Stomach (tissue), 4 donors: Measurements from ENCODE around the gene TMEM229A.

Experiments used
- EP300 ChIP-seq: sonication (generic); formaldehyde crosslinking; IDR thresholded peaks from one replicate; pipeline ENCODE4 v1.6.1; 2017; ENCODE audit warnings: antibody characterized with exemption
- POLR2A ChIP-seq, 4 donors: fragments of 450-650 bp; IDR thresholded peaks; one replicate each; pipeline ENCODE4 v1.6.1; 2016; ENCODE audit warnings: antibody characterized with exemption in 4 of 4, control low read depth in 2 of 4, mild to moderate bottlenecking in 1 of 4, moderate library complexity in 1 of 4
- POLR2AphosphoS5 ChIP-seq, 3 donors: sonication (generic); formaldehyde crosslinking; IDR thresholded peaks; one replicate each; pipeline ENCODE4 v1.6.1; 2016; ENCODE audit warnings: antibody characterized with exemption in 3 of 3
- TF ChIP-seq, protein P1 (sequence below), 7 experiments: fragments of 450-650 bp in 4 of 7; fragments of 200-600 bp in 3 of 7; sonication (generic) in 3 of 7; IDR thresholded peaks; one replicate each; pipeline ENCODE4 v1.5.1; 2016 to 2019; ENCODE audit warnings: antibody characterized with exemption in 7 of 7, control low read depth in 2 of 7, mild to moderate bottlenecking in 1 of 7

DNA sequence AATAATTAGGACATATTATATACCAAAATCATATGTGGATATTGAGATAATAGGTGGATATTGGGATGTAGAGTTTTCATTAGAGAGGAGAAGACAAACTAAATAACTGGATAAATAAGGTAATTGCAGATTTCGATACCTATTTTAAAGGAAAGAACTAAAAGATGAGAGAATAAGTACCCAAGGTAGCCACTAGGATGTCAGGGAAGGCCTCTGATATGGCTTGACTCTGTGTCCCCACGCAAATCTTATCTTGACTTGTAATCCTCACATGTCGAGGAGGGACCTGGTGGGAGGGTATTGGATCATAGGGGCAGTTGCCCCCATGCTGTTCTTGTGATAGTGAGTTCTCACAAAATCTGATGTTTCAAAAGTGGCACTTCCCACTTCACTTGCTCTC, 44.7 kb upstream of the TMEM229A start:
- no peak for TF ChIP-seq POLR2A (IDR thresholded peaks at IDR 0.05)
- TF ChIP-seq, protein P1, sequence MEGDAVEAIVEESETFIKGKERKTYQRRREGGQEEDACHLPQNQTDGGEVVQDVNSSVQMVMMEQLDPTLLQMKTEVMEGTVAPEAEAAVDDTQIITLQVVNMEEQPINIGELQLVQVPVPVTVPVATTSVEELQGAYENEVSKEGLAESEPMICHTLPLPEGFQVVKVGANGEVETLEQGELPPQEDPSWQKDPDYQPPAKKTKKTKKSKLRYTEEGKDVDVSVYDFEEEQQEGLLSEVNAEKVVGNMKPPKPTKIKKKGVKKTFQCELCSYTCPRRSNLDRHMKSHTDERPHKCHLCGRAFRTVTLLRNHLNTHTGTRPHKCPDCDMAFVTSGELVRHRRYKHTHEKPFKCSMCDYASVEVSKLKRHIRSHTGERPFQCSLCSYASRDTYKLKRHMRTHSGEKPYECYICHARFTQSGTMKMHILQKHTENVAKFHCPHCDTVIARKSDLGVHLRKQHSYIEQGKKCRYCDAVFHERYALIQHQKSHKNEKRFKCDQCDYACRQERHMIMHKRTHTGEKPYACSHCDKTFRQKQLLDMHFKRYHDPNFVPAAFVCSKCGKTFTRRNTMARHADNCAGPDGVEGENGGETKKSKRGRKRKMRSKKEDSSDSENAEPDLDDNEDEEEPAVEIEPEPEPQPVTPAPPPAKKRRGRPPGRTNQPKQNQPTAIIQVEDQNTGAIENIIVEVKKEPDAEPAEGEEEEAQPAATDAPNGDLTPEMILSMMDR (IDR thresholded peaks at IDR 0.05), result no peak
- no peak for TF ChIP-seq POLR2AphosphoS5 (IDR thresholded peaks at IDR 0.05)
- no peak for TF ChIP-seq EP300
